ENCODE measurements around the gene PRDM1.

GRCh38 chr6:106145741-106146227 lies 59.6 kb downstream of the PRDM1 start:
- TF ChIP-seq SUZ12 (IDR thresholded peaks at IDR 0.05; ENCODE audit: extremely low read depth, insufficient read depth, insufficient read length) (no peak), YY1 (IDR thresholded peaks at IDR 0.05; ENCODE audit: insufficient read depth, insufficient read length) (no peak), ZNF274 (IDR thresholded peaks at IDR 0.05; ENCODE audit: low read depth, low read length) (no peak)

All from NT2/D1 (cell line).